K562 (cell line): ENCODE measurements around the gene FZD4. TPM values are rescaled to one million over a fixed set of nuclear protein-coding genes. Genes with fewer than 3 reads are reported as not detected.

Experiments
- ARID1B ChIP-seq: fragments of 450-650 bp; IDR thresholded peaks from 2 replicates; pipeline ENCODE4 v1.6.1; 2016; ENCODE audit warnings: antibody characterized with exemption, mild to moderate bottlenecking, inconsistent platforms
- ATF4 ChIP-seq: fragments of 450-650 bp; formaldehyde crosslinking; IDR thresholded peaks from 2 replicates; pipeline ENCODE4 v1.4.0; 2022; ENCODE audit warnings: mild to moderate bottlenecking, moderate library complexity
- CGGBP1 ChIP-seq: fragments of 250-450 bp; sonication (Bioruptor Pico); IDR thresholded peaks from 2 replicates; pipeline ENCODE4 v1.9.0; 2021; ENCODE audit warnings: mild to moderate bottlenecking
- CTCFL ChIP-seq: IDR thresholded peaks from 2 replicates; pipeline ENCODE4 v1.6.1; 2011; ENCODE audit warnings: borderline replicate concordance, low read depth, mild to moderate bottlenecking, moderate library complexity, low read length; ENCODE audit not compliant: insufficient read depth, poor library complexity, severe bottlenecking
- HLTF ChIP-seq: fragments of 450-650 bp; IDR thresholded peaks from 2 replicates; pipeline ENCODE4 v1.6.1; 2016
- JUND ChIP-seq, 2 experiments: IDR thresholded peaks; 2 replicates in 1 of 2; 3 replicates in 1 of 2; pipeline ENCODE4 v1.6.1; 2011; ENCODE audit warnings: borderline replicate concordance in 2 of 2, low read depth in 2 of 2, low read length in 2 of 2, improper control_type of control experiment in 1 of 2, missing biosample characterization in 1 of 2, missing genetic modification characterization in 1 of 2, missing genetic modification reagents in 1 of 2
- KDM5B ChIP-seq: fragments of 200-600 bp; sonication (generic); IDR thresholded peaks from 2 replicates; pipeline ENCODE4 v1.6.1; 2012; ENCODE audit warnings: low read depth, mild to moderate bottlenecking, moderate library complexity, low read length, control low read depth, inconsistent platforms; ENCODE audit not compliant: insufficient replicate concordance
- MAFG ChIP-seq: fragments of 450-650 bp; conservative IDR thresholded peaks from 2 replicates; pipeline ENCODE4 v1.6.1; 2016; ENCODE audit warnings: missing genetic modification characterization, missing compliant biosample characterization
- MTA2 ChIP-seq: fragments of 450-650 bp; IDR thresholded peaks from 2 replicates; pipeline ENCODE4 v1.6.1; 2016; ENCODE audit warnings: low read depth
- NFYB ChIP-seq: IDR thresholded peaks from 2 replicates; pipeline ENCODE4 v1.6.1; 2011; ENCODE audit warnings: mild to moderate bottlenecking, moderate library complexity; ENCODE audit not compliant: insufficient read length; ENCODE audit errors: extremely low read depth
- PHTF2 ChIP-seq: fragments of 250-450 bp; sonication (Bioruptor Pico); IDR thresholded peaks from 2 replicates; pipeline ENCODE4 v1.5.0; 2021; ENCODE audit warnings: mild to moderate bottlenecking
- RBM15 ChIP-seq: fragments of 200-400 bp; formaldehyde crosslinking; IDR thresholded peaks from 2 replicates; pipeline ENCODE4 v1.6.1; 2018; ENCODE audit warnings: mild to moderate bottlenecking, low read length, moderate library complexity; ENCODE audit not compliant: insufficient read depth
- TARDBP ChIP-seq: fragments of 450-650 bp; IDR thresholded peaks from 2 replicates; pipeline ENCODE4 v1.6.1; 2016
- TRIM25 ChIP-seq: fragments of 450-650 bp; IDR thresholded peaks from 2 replicates; pipeline ENCODE4 v1.7.0; 2016; ENCODE audit warnings: borderline replicate concordance
- TSHZ1 ChIP-seq: fragments of 250-450 bp; sonication (Bioruptor Pico); IDR thresholded peaks from 2 replicates; pipeline ENCODE4 v1.4.0; 2020; ENCODE audit warnings: mild to moderate bottlenecking, moderate library complexity
- WHSC1 ChIP-seq: IDR thresholded peaks from one replicate; pipeline ENCODE4 v1.6.1; 2012; ENCODE audit warnings: low read length, control low read depth, inconsistent platforms
- ZNF165 ChIP-seq: fragments of 250-450 bp; sonication (Bioruptor Pico); IDR thresholded peaks from 2 replicates; pipeline ENCODE4 v1.4.0; 2020; ENCODE audit warnings: borderline replicate concordance
- ZNF274 ChIP-seq: IDR thresholded peaks from 2 replicates; pipeline ENCODE4 v1.6.1; 2011; ENCODE audit warnings: low read depth, mild to moderate bottlenecking, low read length, moderate library complexity, borderline replicate concordance
- polyA plus RNA-seq, 8 experiments: library from polyadenylated mRNA; depleted of rRNA in 4 of 8; stranded (reverse) in 5 of 8; unstranded in 3 of 8; fragments of >200 nt; fragmentation: Nextera tagmentation in 2 of 8; fragmentation: Illumina TruSeq in 1 of 8; extraction: Ambion mirVana in 2 of 8; extraction: Trizol in 1 of 8; gene quantifications; 2 replicates each; pipeline versions ENCODE4 v1.2.1 to v1.2.3, GENCODE V29; 2011 to 2014; ENCODE audit warnings: inconsistent platforms in 1 of 8, missing spikeins in 1 of 8
- total RNA-seq, 7 experiments: library from RNA; depleted of rRNA in 6 of 7; stranded (reverse); fragments of >200 nt in 6 of 7; fragmentation: Illumina TruSeq in 2 of 7; extraction: Trizol in 2 of 7; gene quantifications; 2 replicates each; pipeline versions ENCODE4 v1.2.1 to v1.2.3, GENCODE V29; 2011 to 2021; ENCODE audit warnings: low replicate concordance in 1 of 7

The FZD4 gene
- total and polyA plus RNA-seq, 9 of the 15 experiments (the other 6 are each of a cell fraction or from before 2014, with no cell fraction given), result 1.2 to 7.9 (median 5.8) TPM

GRCh38 chr11:86999859-87000753 lies 44.9 kb upstream of the FZD4 start (continued):
- TF ChIP-seq JUND (IDR thresholded peaks at IDR 0.05; ENCODE audit: borderline replicate concordance, low read depth, low read length) (peak; percentile 82), JUND (tag; IDR thresholded peaks at IDR 0.05; ENCODE audit: borderline replicate concordance, low read depth, low read length) (peak; percentile 81; the same call in 1 of the 3 replicates), HLTF (no peak), ARID1B (peak; percentile 97), TRIM25 (no peak), ZNF165 (no peak), RBM15 (no peak), WHSC1 (no peak), KDM5B (no peak), ATF4 (CRISPR knock-in tag) (no peak), NFYB (no peak), PHTF2 (CRISPR knock-in tag) (no peak), TSHZ1 (CRISPR knock-in tag) (no peak), ZNF274 (no peak), CGGBP1 (CRISPR knock-in tag) (no peak), MAFG (peak; percentile 92), TARDBP (no peak), CTCFL (no peak), MTA2 (peak; percentile 85)
